ENCODE data around the gene TCF7L1.

- TF ChIP-seq POLR2A (IDR thresholded peaks at IDR 0.05) (no peak), CTCF (IDR thresholded peaks at IDR 0.05) (no peak)
Measured at GRCh38 chr2:85264471-85264870, 131.3 kb downstream of the TCF7L1 start.

Data from uterus (tissue), 2 donors.